A549 (cell line): Measurements from ENCODE around the gene HOXA5.

Experiments
- CTCF ChIP-seq: fragments of >200 bp; sonication (Bioruptor Twin); formaldehyde crosslinking; IDR thresholded peaks from 3 replicates; pipeline ENCODE4 v1.5.1; 2016
- ELK1 ChIP-seq: fragments of 150-350 bp; IDR thresholded peaks from 2 replicates; pipeline ENCODE4 v1.6.1; 2014; ENCODE audit warnings: low read depth, mild to moderate bottlenecking, low read length
- JUN ChIP-seq, 2 experiments: fragments of >200 bp; sonication (Bioruptor Twin); formaldehyde crosslinking; IDR thresholded peaks; 2 replicates in 1 of 2; 3 replicates in 1 of 2; pipeline ENCODE4 v1.6.1; 2016 to 2017
- JUNB ChIP-seq: fragments of >200 bp; sonication (Bioruptor Twin); formaldehyde crosslinking; IDR thresholded peaks from 2 replicates; pipeline ENCODE4 v1.6.1; 2016
- POLR2A ChIP-seq: IDR thresholded peaks from 2 replicates; pipeline ENCODE4 v1.6.1; 2012; ENCODE audit warnings: mild to moderate bottlenecking, low read length
- RNF2 ChIP-seq: fragments of 200-600 bp; sonication (generic); IDR thresholded peaks from 2 replicates; pipeline ENCODE4 v1.6.1; 2016; ENCODE audit warnings: low read depth, mild to moderate bottlenecking, antibody characterized with exemption, moderate library complexity, borderline replicate concordance
- USF2 ChIP-seq: fragments of 450-650 bp; IDR thresholded peaks from 2 replicates; pipeline ENCODE4 v1.6.1; 2014; ENCODE audit warnings: antibody characterized with exemption

- no peak for TF ChIP-seq JUN (IDR thresholded peaks at IDR 0.05)
- no peak for TF ChIP-seq CTCF
- no peak for TF ChIP-seq ELK1
- TF ChIP-seq POLR2A: no peak
- no peak for TF ChIP-seq USF2
- TF ChIP-seq RNF2: no peak
- TF ChIP-seq JUNB: no peak
Measured at GRCh38 chr7:27096768-27097514, 46.5 kb downstream of the HOXA5 start.
